HG03280 (cell line): ENCODE data around the gene ADK.
"Not testable (repeated sequence)": the region's sequence is repeated elsewhere in the genome, so short reads cannot be mapped to it uniquely, and the experiment has no call there.

ENCODE experiments used
- ATAC-seq: cut with Tn5 transposase; IDR thresholded peaks from one replicate; pipeline ENCODE4 v1.9.1; 2021; ENCODE audit warnings: mild to moderate bottlenecking, moderate library complexity; ENCODE audit not compliant: unreplicated experiment

The ADK gene

DNA sequence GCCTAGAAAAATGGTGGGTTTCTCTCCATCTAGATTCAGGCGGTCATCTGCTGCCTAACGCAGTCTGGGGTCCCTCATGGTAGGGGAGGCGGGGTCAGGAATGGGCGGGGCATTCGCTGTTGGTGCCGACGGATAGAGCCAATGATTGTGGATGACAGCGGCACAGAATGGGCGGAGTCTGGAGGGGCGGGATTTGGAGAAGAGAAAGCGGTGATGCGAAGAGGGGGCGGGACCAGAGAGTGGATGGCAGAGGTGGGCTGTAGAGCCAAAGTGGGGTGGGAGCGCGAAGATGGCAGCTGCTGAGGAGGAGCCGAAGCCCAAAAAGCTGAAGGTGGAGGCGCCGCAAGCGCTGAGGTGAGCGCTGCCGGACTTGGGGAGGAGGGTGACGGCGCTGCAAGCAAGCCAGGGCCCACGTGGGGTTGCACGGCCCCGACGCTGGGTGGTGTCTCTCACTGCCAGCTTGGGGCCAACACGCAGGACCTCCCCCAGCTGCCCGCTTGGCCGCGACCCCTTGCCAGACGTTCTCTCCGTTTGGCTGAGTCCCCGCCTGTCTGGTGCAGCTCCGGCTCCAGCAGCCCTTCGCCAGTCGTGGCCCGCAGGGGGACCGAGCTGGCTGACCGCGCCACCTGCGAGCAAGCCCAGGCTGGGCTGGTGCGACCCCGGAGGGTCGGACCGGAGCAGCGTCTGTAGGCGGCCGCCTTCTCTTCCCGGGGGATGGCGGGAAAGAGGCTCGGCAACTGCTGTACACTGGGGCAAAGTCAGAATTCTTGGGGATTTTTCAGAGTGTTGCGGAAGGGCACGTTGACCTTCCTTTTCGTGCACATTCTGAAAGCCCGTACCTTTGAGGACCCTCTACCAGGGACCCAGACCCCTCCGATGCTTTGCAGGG lies at the start of gene ADK:
Gene ADK, plus strand, starts transcription at position 232 of the 889 bp plus-strand sequence. Its CDS starts 58 bp downstream, at position 290.
- peak; percentile 88 for ATAC-seq

DNA sequence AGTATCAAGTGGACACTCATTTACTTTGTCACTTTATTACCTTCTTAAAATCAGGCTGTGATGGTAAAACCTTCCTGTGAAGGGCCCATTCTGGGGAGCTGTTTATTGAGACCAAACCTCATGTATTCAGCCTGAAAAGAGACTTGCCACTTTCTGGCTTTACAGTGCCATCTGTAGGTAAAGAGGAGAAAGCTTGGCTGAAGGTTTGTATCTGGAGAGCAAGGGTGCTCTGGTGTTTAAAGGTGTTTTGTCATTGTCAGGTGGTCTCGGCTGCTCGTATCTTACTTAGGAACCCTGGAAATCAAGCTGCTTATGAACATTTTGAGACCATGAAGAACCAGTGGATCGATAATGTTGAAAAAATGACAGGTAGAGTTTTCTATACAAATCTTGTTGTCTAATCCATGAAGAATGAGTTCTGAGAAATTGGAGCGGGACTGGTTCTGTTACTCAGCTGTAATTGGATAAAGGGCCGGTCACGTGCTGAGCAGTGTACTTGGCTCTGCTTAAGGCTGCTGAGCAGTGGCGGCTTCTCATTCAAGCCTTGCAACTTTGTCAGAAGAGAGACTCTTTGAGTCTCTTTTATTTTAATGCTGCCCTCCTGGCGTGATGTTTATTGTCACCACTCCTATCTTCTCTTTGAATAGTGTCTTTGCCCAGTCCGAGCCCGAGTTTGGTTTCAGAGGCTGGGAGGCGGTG lies 47.3 kb upstream of the ADK start:
- no peak for ATAC-seq

- ATAC-seq = no peak
Observed at GRCh38 chr10:74104480-74104879, 46.5 kb upstream of the ADK start.

- ATAC-seq = no peak
Observed at GRCh38 chr10:74104996-74105395, 46.0 kb upstream of the ADK start.

DNA sequence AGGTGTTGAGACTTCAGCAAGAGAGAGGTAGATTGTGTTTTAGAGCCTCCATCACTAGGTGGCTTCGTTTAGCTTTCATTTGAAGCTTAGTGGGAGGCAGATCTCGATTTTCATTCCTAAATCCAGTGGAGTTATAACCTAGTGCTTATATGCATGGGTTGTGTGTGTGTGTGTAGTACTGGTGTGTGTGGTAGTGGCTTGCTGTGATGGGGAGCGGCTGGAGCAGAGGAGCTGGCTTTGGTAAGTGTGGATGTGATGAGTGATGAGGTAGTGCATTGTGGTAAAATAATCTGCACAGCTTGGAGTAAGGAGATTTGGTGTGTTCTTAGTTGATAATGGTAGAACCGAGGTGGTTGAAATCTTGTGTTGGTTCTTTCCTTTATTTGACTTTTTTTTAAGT lies 43.6 kb upstream of the ADK start:
- no peak for ATAC-seq

- no peak for ATAC-seq
Observed at GRCh38 chr10:74109452-74109851, 41.6 kb upstream of the ADK start.

DNA sequence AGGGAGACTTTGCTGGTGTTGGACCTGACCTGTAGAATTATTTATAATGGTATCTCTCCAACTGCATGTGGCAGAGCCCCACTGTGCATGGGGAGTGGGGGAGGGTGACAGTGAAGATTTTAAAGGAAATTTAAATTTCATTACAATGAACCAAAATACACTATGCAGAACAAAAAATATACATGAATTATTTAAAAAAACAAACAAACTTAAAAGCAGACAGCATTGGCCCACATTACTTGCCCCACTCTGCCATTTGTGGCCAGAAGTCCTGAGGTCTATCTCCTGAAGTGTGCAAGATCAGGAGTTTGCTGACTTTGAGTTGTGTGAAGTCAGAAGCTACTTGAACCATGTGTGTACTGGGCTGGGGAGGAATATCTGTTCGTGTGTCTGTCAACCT lies 40.9 kb upstream of the ADK start:
- ATAC-seq = no peak

GRCh38 chr10:74111799-74112198 lies 39.2 kb upstream of the ADK start:
- no peak for ATAC-seq

DNA sequence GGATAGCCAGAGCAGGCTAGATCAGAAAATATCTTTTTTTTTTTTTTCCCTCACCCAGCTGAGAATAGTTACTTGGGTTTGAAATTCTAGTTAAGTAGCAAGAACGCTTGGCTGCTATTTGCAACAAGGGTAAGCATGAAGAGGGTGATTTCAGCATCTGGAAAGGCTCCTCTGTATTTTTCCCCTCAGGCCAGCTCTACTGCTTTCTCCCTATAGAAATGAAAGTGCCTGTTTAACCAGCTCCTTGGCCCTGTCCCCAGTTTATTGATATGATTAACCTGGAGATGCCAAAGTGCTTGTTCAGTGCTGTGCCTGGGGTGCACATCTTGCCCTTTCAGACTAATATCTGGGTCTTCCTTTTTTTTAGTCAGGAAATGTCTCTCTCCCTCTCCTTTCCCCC lies 37.5 kb upstream of the ADK start:
- no peak for ATAC-seq

- ATAC-seq = no peak
Observed at GRCh38 chr10:74114041-74114448, 37.0 kb upstream of the ADK start.

- ATAC-seq = no peak
Observed at GRCh38 chr10:74117738-74118137, 33.3 kb upstream of the ADK start.

- ATAC-seq = no peak
Observed at GRCh38 chr10:74118804-74119203, 32.2 kb upstream of the ADK start.

DNA sequence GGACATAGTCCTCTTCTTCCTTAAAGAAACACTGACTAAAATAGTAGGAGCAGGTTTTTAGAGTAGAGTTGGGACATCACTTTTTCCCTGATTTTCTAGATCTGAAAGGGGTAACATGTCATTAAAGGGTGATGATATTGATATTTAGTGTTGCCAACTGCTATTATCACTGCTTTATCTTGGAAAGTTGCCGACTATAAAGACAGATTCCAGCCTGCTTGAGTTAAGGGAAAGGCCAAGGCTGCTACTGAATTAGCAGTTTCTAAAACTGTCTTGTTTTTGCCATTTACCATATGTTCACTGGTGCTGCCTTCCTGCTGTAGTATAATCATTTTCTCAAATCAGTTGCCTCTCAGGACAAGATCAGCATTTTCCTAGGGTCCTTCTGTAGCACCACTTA lies 30.1 kb upstream of the ADK start:
- ATAC-seq = no peak

DNA sequence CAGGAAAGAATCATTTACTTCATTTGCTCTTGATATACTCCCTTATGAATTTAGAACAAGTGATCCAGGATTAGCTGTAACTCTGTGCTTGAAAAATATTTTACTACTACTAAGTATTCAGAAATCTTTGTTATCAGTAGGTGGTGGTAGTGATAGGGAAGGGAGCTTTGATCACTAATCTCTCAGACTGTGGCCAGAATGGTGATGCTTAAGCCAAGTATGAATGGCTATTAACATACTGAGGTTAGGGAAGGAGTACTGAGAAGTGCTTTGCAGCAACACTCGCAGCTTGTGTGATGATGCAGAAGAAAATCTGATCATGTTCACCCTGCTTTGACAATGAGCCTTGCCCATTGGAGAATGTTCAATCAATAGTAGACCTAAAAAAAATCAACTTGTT lies 29.7 kb upstream of the ADK start:
- ATAC-seq = no peak

DNA sequence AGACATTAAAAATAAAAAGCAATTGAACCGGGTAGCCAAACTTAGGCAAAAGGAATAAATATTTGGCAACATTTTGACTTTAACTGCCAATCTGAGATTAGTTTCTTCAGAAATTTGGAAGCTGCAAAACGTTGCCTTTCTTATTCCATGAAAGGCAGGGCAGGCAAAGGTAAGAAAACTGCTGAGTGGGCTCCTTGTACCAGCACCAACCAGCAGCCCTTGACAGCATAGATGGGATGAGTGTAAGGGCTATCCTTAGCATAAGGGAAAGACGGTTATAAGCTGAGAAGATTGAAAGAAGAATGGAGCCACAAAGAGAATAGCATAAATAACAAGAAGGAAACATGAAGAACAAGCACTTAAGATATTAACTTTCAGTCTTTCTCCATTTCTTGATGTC lies 29.0 kb upstream of the ADK start:
- no peak for ATAC-seq

DNA sequence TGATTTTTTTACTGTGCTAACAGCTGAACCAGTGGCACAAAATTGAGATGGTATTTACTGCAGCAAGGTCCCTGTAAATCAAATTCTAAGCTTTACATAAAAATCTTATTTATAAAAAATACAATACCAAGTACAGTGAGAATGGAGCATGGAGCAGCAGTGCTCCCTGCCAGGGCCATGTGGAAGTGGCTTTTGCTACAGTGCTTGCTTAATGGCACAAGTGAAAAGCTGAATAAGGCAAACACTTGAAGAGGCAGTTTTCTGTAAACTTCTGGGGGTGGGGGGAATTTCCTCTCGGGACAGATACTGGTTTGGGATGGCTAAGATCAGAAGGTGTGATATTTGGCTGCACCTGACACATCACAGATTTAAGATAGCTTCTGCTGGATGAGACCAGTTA lies 27.9 kb upstream of the ADK start:
- ATAC-seq = no peak

GRCh38 chr10:74133923-74134820 lies 16.8 kb upstream of the ADK start:
- no peak for ATAC-seq

DNA sequence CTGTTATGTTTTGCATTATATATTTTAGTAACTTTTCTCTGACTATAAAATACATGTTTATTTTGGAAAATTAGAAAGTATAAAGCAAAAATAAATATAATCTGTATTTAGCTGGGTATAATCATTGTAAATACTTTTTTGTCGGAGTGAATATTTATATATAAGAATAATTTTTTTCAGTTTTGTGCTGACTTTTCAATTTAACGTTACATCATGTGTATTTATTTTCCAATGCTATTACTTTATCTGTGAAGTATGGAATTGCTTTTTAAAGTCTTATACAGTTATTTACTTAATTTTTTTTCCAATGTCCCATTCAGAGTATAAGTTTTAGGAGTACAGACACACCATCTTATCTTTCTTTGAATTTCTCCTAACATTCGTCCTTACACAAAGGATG lies 15.6 kb upstream of the ADK start:
- no peak for ATAC-seq

- no peak for ATAC-seq
Observed at GRCh38 chr10:74137992-74138391, 13.0 kb upstream of the ADK start.

- not testable (repeated sequence) for ATAC-seq
Observed at GRCh38 chr10:74138596-74138995, 12.4 kb upstream of the ADK start.

- no peak for ATAC-seq
Observed at GRCh38 chr10:74139981-74140380, 11.0 kb upstream of the ADK start.
